Epithelial cell of esophagus (primary cell): Measurements from ENCODE around the gene OR12D2.
"Not testable (repeated sequence)": the region's sequence is repeated elsewhere in the genome, so short reads cannot be mapped to it uniquely, and the experiment has no call there.

ENCODE experiments used
- DNase-seq: peaks from one replicate; pipeline ENCODE4 v3.0.0; 2010; ENCODE audit warnings: low read depth
- H3K4me3 ChIP-seq: 2 replicates; pipeline ENCODE4 v1.5.1; 2011; ENCODE audit warnings: mild to moderate bottlenecking, low read length, control low read depth
- CTCF ChIP-seq: IDR thresholded peaks from 2 replicates; pipeline ENCODE4 v1.5.1; 2011; ENCODE audit warnings: low read depth, mild to moderate bottlenecking, low read length, control low read depth, inconsistent platforms; ENCODE audit not compliant: insufficient read depth; ENCODE audit errors: missing control alignments

The OR12D2 gene

GRCh38 chr6:29395331-29395730 lies at the start of gene OR12D2:
Gene OR12D2, plus strand, starts transcription at chr6:29395631. Its CDS starts 1,069 bp downstream, at chr6:29396700.
- no peak for DNase-seq
- no peak within 1 kb of the TSS for H3K4me3 ChIP-seq
- TF ChIP-seq CTCF: no peak

GRCh38 chr6:29349348-29349747 lies 46.1 kb upstream of the OR12D2 start:
- DNase-seq, H3K4me3 ChIP-seq: not testable (repeated sequence)

- no peak for DNase-seq
- TF ChIP-seq CTCF: no peak
These were observed 40.5 kb upstream of the OR12D2 start for GRCh38 chr6:29354980-29355379.

GRCh38 chr6:29355603-29356002 lies 39.8 kb upstream of the OR12D2 start:
- DNase-seq: no peak
- H3K4me3 ChIP-seq: no peak overlapping the region

More at GRCh38 chr6:29354980-29355379, 40.5 kb upstream of the OR12D2 start:
- no peak overlapping the region for H3K4me3 ChIP-seq

GRCh38 chr6:29368765-29369164 lies 26.7 kb upstream of the OR12D2 start, which contains the start of gene OR5V1:
Gene OR5V1, minus strand, starts transcription at chr6:29368865. Its CDS starts 12,670 bp downstream, at chr6:29356195.
- H3K4me3 ChIP-seq: no peak within 1 kb of the TSS
- no peak for DNase-seq
- TF ChIP-seq CTCF: no peak

More at GRCh38 chr6:29355603-29356002, 39.8 kb upstream of the OR12D2 start:
- no peak for TF ChIP-seq CTCF

GRCh38 chr6:29375191-29375590 lies 20.2 kb upstream of the OR12D2 start, which contains the start of gene OR12D3:
Gene OR12D3, minus strand, starts transcription at chr6:29375291. Its CDS starts 4 bp downstream, at chr6:29375287.
- no peak for TF ChIP-seq CTCF
- DNase-seq: no peak

GRCh38 chr6:29376003-29376402 lies 19.4 kb upstream of the OR12D2 start:
- no peak overlapping the region for H3K4me3 ChIP-seq
- peak; percentile 58 for DNase-seq
- TF ChIP-seq CTCF: peak; percentile 30

More at GRCh38 chr6:29375191-29375590, 20.2 kb upstream of the OR12D2 start, which contains the start of gene OR12D3:
- H3K4me3 ChIP-seq: no peak within 1 kb of the TSS
